Measurements from ENCODE around the gene RANGAP1. TPM values are rescaled to one million over a fixed set of nuclear protein-coding genes. Genes with fewer than 3 reads are reported as not detected.

Gene RANGAP1
- total and polyA plus RNA-seq, 2 of the 13 experiments (the other 11 are each of a cell fraction or from before 2014, with no cell fraction given) = 51.8 to 83.9 TPM

DNA sequence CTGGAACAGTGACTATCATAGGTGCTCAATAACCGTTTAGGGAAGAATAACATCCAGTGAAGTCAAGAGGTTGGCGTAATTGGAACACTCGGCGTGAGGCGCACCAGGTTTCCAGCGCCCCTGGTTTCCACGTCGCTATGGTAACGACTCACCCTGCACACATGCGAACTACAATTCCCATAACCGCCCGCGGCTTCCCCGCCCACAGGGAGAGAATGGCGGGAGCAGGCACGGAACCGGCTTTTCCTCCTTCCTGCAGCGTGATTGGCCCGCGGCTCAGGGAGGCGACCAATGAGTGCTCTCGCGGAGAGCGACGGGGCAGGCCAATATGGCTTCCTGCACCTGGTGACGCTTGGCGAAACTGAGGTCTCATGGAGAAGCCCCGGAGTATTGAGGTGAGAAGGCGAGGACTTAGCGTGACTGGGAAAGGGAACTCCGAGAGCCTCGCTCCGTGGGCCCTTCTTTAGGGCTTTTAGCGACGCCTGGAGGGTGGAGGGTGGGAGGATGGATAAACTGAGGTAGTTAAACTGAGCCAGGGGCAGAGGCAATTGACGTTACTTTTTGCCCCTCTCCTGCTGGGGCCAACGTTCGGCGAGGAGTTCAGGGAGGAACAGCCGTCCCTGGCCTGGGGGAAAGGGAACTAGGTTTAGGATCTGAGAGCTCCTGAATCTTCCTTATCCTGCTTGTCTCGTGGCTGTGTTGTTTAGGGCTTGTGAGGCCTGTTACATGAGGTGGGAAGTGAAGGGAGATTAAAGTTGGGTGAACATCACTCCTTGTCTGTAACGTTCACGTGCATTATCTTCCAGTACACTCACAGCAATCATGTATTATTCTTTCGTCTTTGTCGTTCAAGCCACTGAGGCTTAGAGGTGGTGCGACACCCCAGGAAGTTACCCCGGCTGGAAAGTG, 80.7 kb downstream of the RANGAP1 start, which contains the start of gene L3MBTL2 (continued):
- TF ChIP-seq, protein P1, sequence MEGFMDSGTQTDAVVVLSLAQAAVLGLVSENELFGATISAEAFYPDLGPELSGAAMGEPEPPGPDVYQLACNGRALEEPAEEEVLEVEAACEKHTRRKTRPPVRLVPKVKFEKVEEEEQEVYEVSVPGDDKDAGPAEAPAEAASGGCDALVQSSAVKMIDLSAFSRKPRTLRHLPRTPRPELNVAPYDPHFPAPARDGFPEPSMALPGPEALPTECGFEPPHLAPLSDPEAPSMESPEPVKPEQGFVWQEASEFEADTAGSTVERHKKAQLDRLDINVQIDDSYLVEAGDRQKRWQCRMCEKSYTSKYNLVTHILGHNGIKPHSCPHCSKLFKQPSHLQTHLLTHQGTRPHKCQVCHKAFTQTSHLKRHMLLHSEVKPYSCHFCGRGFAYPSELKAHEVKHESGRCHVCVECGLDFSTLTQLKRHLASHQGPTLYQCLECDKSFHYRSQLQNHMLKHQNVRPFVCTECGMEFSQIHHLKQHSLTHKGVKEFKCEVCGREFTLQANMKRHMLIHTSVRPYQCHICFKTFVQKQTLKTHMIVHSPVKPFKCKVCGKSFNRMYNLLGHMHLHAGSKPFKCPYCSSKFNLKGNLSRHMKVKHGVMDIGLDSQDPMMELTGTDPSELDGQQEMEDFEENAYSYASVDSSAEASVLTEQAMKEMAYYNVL (CRISPR knock-in tag; IDR thresholded peaks at IDR 0.05; ENCODE audit: borderline replicate concordance) = no peak; the same call in 1 of the 2 replicates
- TF ChIP-seq ARID2 (CRISPR knock-in tag; IDR thresholded peaks at IDR 0.05; ENCODE audit: borderline replicate concordance) = no peak
- TF ChIP-seq, protein P2, sequence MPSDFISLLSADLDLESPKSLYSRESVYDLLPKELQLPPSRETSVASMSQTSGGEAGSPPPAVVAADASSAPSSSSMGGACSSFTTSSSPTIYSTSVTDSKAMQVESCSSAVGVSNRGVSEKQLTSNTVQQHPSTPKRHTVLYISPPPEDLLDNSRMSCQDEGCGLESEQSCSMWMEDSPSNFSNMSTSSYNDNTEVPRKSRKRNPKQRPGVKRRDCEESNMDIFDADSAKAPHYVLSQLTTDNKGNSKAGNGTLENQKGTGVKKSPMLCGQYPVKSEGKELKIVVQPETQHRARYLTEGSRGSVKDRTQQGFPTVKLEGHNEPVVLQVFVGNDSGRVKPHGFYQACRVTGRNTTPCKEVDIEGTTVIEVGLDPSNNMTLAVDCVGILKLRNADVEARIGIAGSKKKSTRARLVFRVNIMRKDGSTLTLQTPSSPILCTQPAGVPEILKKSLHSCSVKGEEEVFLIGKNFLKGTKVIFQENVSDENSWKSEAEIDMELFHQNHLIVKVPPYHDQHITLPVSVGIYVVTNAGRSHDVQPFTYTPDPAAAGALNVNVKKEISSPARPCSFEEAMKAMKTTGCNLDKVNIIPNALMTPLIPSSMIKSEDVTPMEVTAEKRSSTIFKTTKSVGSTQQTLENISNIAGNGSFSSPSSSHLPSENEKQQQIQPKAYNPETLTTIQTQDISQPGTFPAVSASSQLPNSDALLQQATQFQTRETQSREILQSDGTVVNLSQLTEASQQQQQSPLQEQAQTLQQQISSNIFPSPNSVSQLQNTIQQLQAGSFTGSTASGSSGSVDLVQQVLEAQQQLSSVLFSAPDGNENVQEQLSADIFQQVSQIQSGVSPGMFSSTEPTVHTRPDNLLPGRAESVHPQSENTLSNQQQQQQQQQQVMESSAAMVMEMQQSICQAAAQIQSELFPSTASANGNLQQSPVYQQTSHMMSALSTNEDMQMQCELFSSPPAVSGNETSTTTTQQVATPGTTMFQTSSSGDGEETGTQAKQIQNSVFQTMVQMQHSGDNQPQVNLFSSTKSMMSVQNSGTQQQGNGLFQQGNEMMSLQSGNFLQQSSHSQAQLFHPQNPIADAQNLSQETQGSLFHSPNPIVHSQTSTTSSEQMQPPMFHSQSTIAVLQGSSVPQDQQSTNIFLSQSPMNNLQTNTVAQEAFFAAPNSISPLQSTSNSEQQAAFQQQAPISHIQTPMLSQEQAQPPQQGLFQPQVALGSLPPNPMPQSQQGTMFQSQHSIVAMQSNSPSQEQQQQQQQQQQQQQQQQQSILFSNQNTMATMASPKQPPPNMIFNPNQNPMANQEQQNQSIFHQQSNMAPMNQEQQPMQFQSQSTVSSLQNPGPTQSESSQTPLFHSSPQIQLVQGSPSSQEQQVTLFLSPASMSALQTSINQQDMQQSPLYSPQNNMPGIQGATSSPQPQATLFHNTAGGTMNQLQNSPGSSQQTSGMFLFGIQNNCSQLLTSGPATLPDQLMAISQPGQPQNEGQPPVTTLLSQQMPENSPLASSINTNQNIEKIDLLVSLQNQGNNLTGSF (CRISPR knock-in tag; IDR thresholded peaks at IDR 0.05) = no peak
- peak; percentile 97 for TF ChIP-seq SAP130 (CRISPR knock-in tag; IDR thresholded peaks at IDR 0.05; ENCODE audit: low read depth)
- TF ChIP-seq BHLHE40 (IDR thresholded peaks at IDR 0.05; ENCODE audit: low read length) = no peak; the same call in 1 of the 2 replicates
- no peak for TF ChIP-seq U2AF1 (optimal IDR thresholded peaks at IDR 0.05; ENCODE audit: low read depth, low read length)
- TF ChIP-seq ZNF343 (CRISPR knock-in tag; IDR thresholded peaks at IDR 0.05) = no peak
- TF ChIP-seq RBM22 (optimal IDR thresholded peaks at IDR 0.05; ENCODE audit: low read length) = no peak
- peak; percentile 48 for TF ChIP-seq ASH2L (IDR thresholded peaks at IDR 0.05; ENCODE audit: insufficient read length, low read depth, low read length)
- TF ChIP-seq, protein P3, sequence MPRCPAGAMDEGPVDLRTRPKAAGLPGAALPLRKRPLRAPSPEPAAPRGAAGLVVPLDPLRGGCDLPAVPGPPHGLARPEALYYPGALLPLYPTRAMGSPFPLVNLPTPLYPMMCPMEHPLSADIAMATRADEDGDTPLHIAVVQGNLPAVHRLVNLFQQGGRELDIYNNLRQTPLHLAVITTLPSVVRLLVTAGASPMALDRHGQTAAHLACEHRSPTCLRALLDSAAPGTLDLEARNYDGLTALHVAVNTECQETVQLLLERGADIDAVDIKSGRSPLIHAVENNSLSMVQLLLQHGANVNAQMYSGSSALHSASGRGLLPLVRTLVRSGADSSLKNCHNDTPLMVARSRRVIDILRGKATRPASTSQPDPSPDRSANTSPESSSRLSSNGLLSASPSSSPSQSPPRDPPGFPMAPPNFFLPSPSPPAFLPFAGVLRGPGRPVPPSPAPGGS (CRISPR knock-in tag; IDR thresholded peaks at IDR 0.05) = no peak
- peak; percentile 88 for TF ChIP-seq PHF8 (CRISPR knock-in tag; IDR thresholded peaks at IDR 0.05)
- TF ChIP-seq NR2F1 (CRISPR knock-in tag; IDR thresholded peaks at IDR 0.05) = no peak
- TF ChIP-seq ISX (CRISPR knock-in tag; conservative IDR thresholded peaks at IDR 0.05) = no peak
- no peak for TF ChIP-seq ZNF781 (CRISPR knock-in tag; IDR thresholded peaks at IDR 0.05; ENCODE audit: borderline replicate concordance, not compliant biosample characterization)
